IMR-90 (cell line): ENCODE measurements around the gene CENPP. TPM values are rescaled to one million over a fixed set of nuclear protein-coding genes. Genes with fewer than 3 reads are reported as not detected.

Source experiments
- ATAC-seq: fragments of 200-7000 bp; cut with Tn5 transposase; 2 replicates; pipeline ENCODE4 v1.9.1; 2020; ENCODE audit warnings: low read depth, mild to moderate bottlenecking, moderate library complexity
- BruUV-seq: library from RNA; stranded (reverse); fragments of 400-500 nt; replicated peaks from 2 replicates; lab custom pipeline; 2021; lab: Mats Ljungman, UMichigan
- CTCF ChIA-PET: fragments of 300-600 bp; formaldehyde crosslinking; extraction: SDS; loops from one replicate; lab custom pipeline; 2021; ENCODE audit warnings: antibody characterized with exemption; lab: Yijun Ruan, JAX
- POLR2A ChIA-PET: fragments of 300-600 bp; sonication (Branson Sonifier 250); formaldehyde crosslinking; loops from one replicate; lab custom pipeline; 2022; ENCODE audit warnings: antibody characterized with exemption; ENCODE audit not compliant: unreplicated experiment; lab: Charles Lee
- DNase-seq: peaks from one replicate; pipeline ENCODE4 v3.0.0; 2013
- H2AFZ ChIP-seq: replicated peaks from 2 replicates; pipeline ENCODE3; 2013; ENCODE audit warnings: low read length, mild to moderate bottlenecking; ENCODE audit not compliant: poor library complexity
- H2AK5ac ChIP-seq: 2 replicates; pipeline ENCODE4 v1.6.1; 2013; ENCODE audit warnings: low read depth, low read length, inconsistent platforms
- H2AK9ac ChIP-seq: replicated peaks from 2 replicates; pipeline ENCODE3; 2013; ENCODE audit warnings: mild to moderate bottlenecking, low read depth, low read length, moderate library complexity; ENCODE audit not compliant: poor library complexity
- H2BK120ac ChIP-seq: 2 replicates; pipeline ENCODE4 v1.6.1; 2013; ENCODE audit warnings: low read depth, low read length, inconsistent platforms
- H2BK15ac ChIP-seq: 3 replicates; pipeline ENCODE4 v1.6.1; 2013; ENCODE audit warnings: low read depth, low read length, inconsistent platforms
- H2BK20ac ChIP-seq: 2 replicates; pipeline ENCODE4 v1.6.1; 2013; ENCODE audit warnings: low read depth, mild to moderate bottlenecking, inconsistent platforms, low read length, moderate library complexity
- H2BK5ac ChIP-seq: 2 replicates; pipeline ENCODE4 v1.6.1; 2013; ENCODE audit warnings: mild to moderate bottlenecking, low read depth, low read length, inconsistent platforms; ENCODE audit not compliant: poor library complexity, severe bottlenecking
- H3K14ac ChIP-seq: replicated peaks from 2 replicates; pipeline ENCODE4 v1.6.1; 2013; ENCODE audit warnings: low read depth, low read length, inconsistent platforms
- H3K18ac ChIP-seq: 2 replicates; pipeline ENCODE4 v1.6.1; 2013; ENCODE audit warnings: low read depth, low read length, control low read depth
- H3K23ac ChIP-seq: 2 replicates; pipeline ENCODE4 v1.6.1; 2013; ENCODE audit warnings: low read depth, low read length, inconsistent platforms
- H3K27ac ChIP-seq: 2 replicates; pipeline ENCODE4 v1.5.1; 2013; ENCODE audit warnings: mild to moderate bottlenecking, control low read depth, low read length; ENCODE audit not compliant: insufficient read depth
- H3K27me3 ChIP-seq: 2 replicates; pipeline ENCODE4 v1.6.1; 2013; ENCODE audit warnings: low read length; ENCODE audit not compliant: control insufficient read depth, insufficient read depth
- H3K36me3 ChIP-seq: 2 replicates; pipeline ENCODE4 v1.6.1; 2013; ENCODE audit warnings: low read length, mixed read lengths; ENCODE audit not compliant: control insufficient read depth, insufficient read depth
- H3K4ac ChIP-seq: 2 replicates; pipeline ENCODE4 v1.6.1; 2013; ENCODE audit warnings: low read depth, low read length, inconsistent platforms
- H3K4me1 ChIP-seq: 2 replicates; pipeline ENCODE4 v1.6.1; 2013; ENCODE audit warnings: low read length, mixed read lengths; ENCODE audit not compliant: control insufficient read depth, insufficient read depth
- H3K4me2 ChIP-seq: 2 replicates; pipeline ENCODE4 v1.6.1; 2013; ENCODE audit warnings: low read depth, mild to moderate bottlenecking, control low read depth, low read length, moderate library complexity
- H3K4me3 ChIP-seq: 2 replicates; pipeline ENCODE4 v1.5.1; 2013; ENCODE audit warnings: low read depth, mild to moderate bottlenecking, control low read depth, low read length, moderate library complexity; ENCODE audit not compliant: insufficient read depth
- H3K56ac ChIP-seq: 2 replicates; pipeline ENCODE4 v1.6.1; 2013; ENCODE audit warnings: low read length, inconsistent platforms; ENCODE audit not compliant: insufficient read depth; ENCODE audit errors: extremely low read depth
- H3K79me1 ChIP-seq, 2 experiments: 2 replicates each; pipeline ENCODE4 v1.6.1; 2013; ENCODE audit warnings: low read length in 2 of 2, inconsistent platforms in 1 of 2, low read depth in 1 of 2
- H3K9ac ChIP-seq: 2 replicates; pipeline ENCODE4 v1.6.1; 2013; ENCODE audit warnings: low read depth, low read length, control low read depth
- H3K9me1 ChIP-seq: 2 replicates; pipeline ENCODE4 v1.6.1; 2013; ENCODE audit warnings: low read length, inconsistent platforms; ENCODE audit not compliant: insufficient read depth
- H3K9me3 ChIP-seq: 2 replicates; pipeline ENCODE4 v1.6.1; 2013; ENCODE audit warnings: low read length; ENCODE audit not compliant: control insufficient read depth, insufficient read depth
- H4K20me1 ChIP-seq: 2 replicates; pipeline ENCODE4 v1.6.1; 2013; ENCODE audit warnings: low read length, inconsistent platforms; ENCODE audit not compliant: insufficient read depth
- H4K5ac ChIP-seq: 2 replicates; pipeline ENCODE4 v1.6.1; 2013; ENCODE audit warnings: mild to moderate bottlenecking, low read depth, low read length, control low read depth
- H4K8ac ChIP-seq, 2 experiments: 2 replicates each; pipeline ENCODE4 v1.6.1; 2013; ENCODE audit warnings: low read depth in 2 of 2, low read length in 2 of 2, control low read depth in 1 of 2, inconsistent platforms in 1 of 2
- H4K91ac ChIP-seq: 2 replicates; pipeline ENCODE4 v1.6.1; 2013; ENCODE audit warnings: low read depth, low read length, inconsistent platforms; ENCODE audit not compliant: insufficient read depth
- BHLHE40 ChIP-seq: fragments of 150-350 bp; IDR thresholded peaks from 2 replicates; pipeline ENCODE4 v1.6.1; 2016; ENCODE audit warnings: mild to moderate bottlenecking, low read depth, low read length
- CEBPB ChIP-seq: IDR thresholded peaks from 2 replicates; pipeline ENCODE4 v1.6.1; 2012; ENCODE audit warnings: low read depth, low read length, improper control_type of control experiment
- CHD1 ChIP-seq: IDR thresholded peaks from 2 replicates; pipeline ENCODE4 v1.6.1; 2012; ENCODE audit warnings: low read depth, low read length, improper control_type of control experiment
- CTCF ChIP-seq: conservative IDR thresholded peaks from 2 replicates; pipeline ENCODE4 v1.5.1; 2012; ENCODE audit warnings: mild to moderate bottlenecking, low read depth, low read length, improper control_type of control experiment
- ELK1 ChIP-seq: fragments of 150-350 bp; IDR thresholded peaks from 2 replicates; pipeline ENCODE4 v1.6.1; 2016; ENCODE audit warnings: low read depth, mild to moderate bottlenecking, low read length, moderate library complexity, borderline replicate concordance
- FOS ChIP-seq: fragments of 150-350 bp; IDR thresholded peaks from 2 replicates; pipeline ENCODE4 v1.6.1; 2016; ENCODE audit warnings: low read depth, low read length
- MAFK ChIP-seq: IDR thresholded peaks from 2 replicates; pipeline ENCODE4 v1.6.1; 2012; ENCODE audit warnings: low read depth, low read length, improper control_type of control experiment
- MAZ ChIP-seq: IDR thresholded peaks from 2 replicates; pipeline ENCODE4 v1.6.1; 2012; ENCODE audit warnings: low read depth, mild to moderate bottlenecking, low read length, improper control_type of control experiment, moderate library complexity, borderline replicate concordance
- MXI1 ChIP-seq: IDR thresholded peaks from 2 replicates; pipeline ENCODE4 v1.6.1; 2012; ENCODE audit warnings: low read depth, mild to moderate bottlenecking, low read length, moderate library complexity, borderline replicate concordance
- NFE2L2 ChIP-seq: fragments of 150-350 bp; IDR thresholded peaks from 2 replicates; pipeline ENCODE4 v1.6.1; 2016; ENCODE audit warnings: low read depth, mild to moderate bottlenecking, low read length
- POLR2A ChIP-seq: IDR thresholded peaks from 2 replicates; pipeline ENCODE4 v1.6.1; 2012; ENCODE audit warnings: mild to moderate bottlenecking, low read depth, low read length
- RAD21 ChIP-seq: IDR thresholded peaks from 2 replicates; pipeline ENCODE4 v1.6.1; 2012; ENCODE audit warnings: low read length, improper control_type of control experiment
- RCOR1 ChIP-seq: IDR thresholded peaks from 2 replicates; pipeline ENCODE4 v1.6.1; 2012; ENCODE audit warnings: mild to moderate bottlenecking, low read length, improper control_type of control experiment; ENCODE audit not compliant: insufficient replicate concordance
- RFX5 ChIP-seq: IDR thresholded peaks from 2 replicates; pipeline ENCODE4 v1.8.0; 2012; ENCODE audit warnings: low read depth, mild to moderate bottlenecking, low read length, moderate library complexity
- SMC3 ChIP-seq: fragments of 150-350 bp; IDR thresholded peaks from 2 replicates; pipeline ENCODE4 v1.6.1; 2016; ENCODE audit warnings: low read depth, mild to moderate bottlenecking, antibody characterized with exemption, low read length, moderate library complexity
- WGBS, 2 experiments: methylation state at CpG; one replicate each; pipeline versions ENCODE4 v1.1.5 to v1.1.7; 2013; ENCODE audit warnings: missing lambda C conversion rate in 2 of 2; ENCODE audit not compliant: insufficient read length in 1 of 2; ENCODE audit errors: extremely low coverage in 2 of 2; 5-methylcytosine and 5-hydroxymethylcytosine counted together
- dilution Hi-C: fragments of 300-500 bp; cut with HindIII; formaldehyde crosslinking; loops from one replicate; pipeline ENCODE4 v1.14.3; 2018; ENCODE audit warnings: low sequenced_read_pairs; ENCODE audit not compliant: unreplicated experiment
- in situ Hi-C: fragments of 300-500 bp; cut with MboI; formaldehyde crosslinking; loops from 3 replicates; pipeline ENCODE4 v1.14.3; 2019; ENCODE audit warnings: low sequenced_read_pairs, inconsistent platforms, mixed read lengths
- intact Hi-C: fragments of 100-400 bp; cut with micrococcal nuclease; formaldehyde crosslinking; loops from 2 replicates; pipeline ENCODE4 v1.10.0; 2022
- polyA plus RNA-seq, 3 experiments: library from polyadenylated mRNA; depleted of rRNA; stranded (reverse); fragments of >200 nt; gene quantifications; 2 replicates each; pipeline ENCODE4 v1.2.3, GENCODE V29; 2012; ENCODE audit warnings: low replicate concordance in 1 of 3
- total RNA-seq: library from RNA; depleted of rRNA; stranded (reverse); fragments of >200 nt; gene quantifications from 2 replicates; pipeline ENCODE4 v1.2.3, GENCODE V29; 2012
- TF ChIP-seq, protein P1 (sequence below): fragments of 150-350 bp; IDR thresholded peaks from 2 replicates; pipeline ENCODE4 v1.6.1; 2017; ENCODE audit warnings: mild to moderate bottlenecking, antibody characterized with exemption, low read length, low read depth

Gene CENPP
- total and polyA plus RNA-seq, 2 of the 4 experiments (the other 2 are of a cell fraction) = 1.4 to 2.0 TPM

- CTCF ChIA-PET = no interaction called here
- no peak overlapping the region for H3K56ac ChIP-seq
- H4K8ac ChIP-seq = no peak overlapping the region
- H2AK9ac ChIP-seq = no peak overlapping the region
- POLR2A ChIA-PET = no interaction called here
- no peaks in the 10 kb centered on the region for H3K36me3 ChIP-seq
- H2AK5ac ChIP-seq = no peak overlapping the region
- ATAC-seq (no peak), DNase-seq (no peak)
- H3K4me2 ChIP-seq = no peak overlapping the region
- in situ Hi-C loops (no loop called here), intact Hi-C loops (no loop called here), dilution Hi-C loops (no loop called here)
- no peak overlapping the region; the same call in 1 of the 2 replicates for H2BK20ac ChIP-seq
- H2BK120ac ChIP-seq = no peak overlapping the region
- no peak overlapping the region for H2AFZ ChIP-seq
- no peaks in the 10 kb centered on the region for H3K9me3 ChIP-seq
- no peak overlapping the region for H3K14ac ChIP-seq
- H3K4me3 ChIP-seq = no peak overlapping the region
- H2BK5ac ChIP-seq = no peak overlapping the region
- no peaks in the 10 kb centered on the region for H4K20me1 ChIP-seq
- peaks cover 2 to 7% of the 10 kb centered on the region in 2 experiments; a peak in 1 of 4 replicates for H3K79me1 ChIP-seq
- H4K91ac ChIP-seq = no peak overlapping the region
- H3K9ac ChIP-seq = no peak overlapping the region
- peaks cover 3% of the 10 kb centered on the region for H3K4me1 ChIP-seq
- BruUV-seq = no TSS peak
- WGBS, 2 experiments = no CpG with 5 or more reads among the region's 2 CpGs
- no peak overlapping the region for H3K23ac ChIP-seq
- no peak overlapping the region for H3K4ac ChIP-seq
- H3K18ac ChIP-seq = no peak overlapping the region
- no peak overlapping the region for H2BK15ac ChIP-seq
- H4K5ac ChIP-seq = no peak overlapping the region
- TF ChIP-seq RFX5 (no peak), ELK1 (no peak), CEBPB (no peak), RAD21 (no peak), MAFK (no peak), FOS (no peak), CHD1 (no peak), POLR2A (no peak), NFE2L2 (no peak), MXI1 (no peak), CTCF (no peak), RCOR1 (no peak), MAZ (no peak), BHLHE40 (no peak), SMC3 (no peak)
- TF ChIP-seq, protein P1, sequence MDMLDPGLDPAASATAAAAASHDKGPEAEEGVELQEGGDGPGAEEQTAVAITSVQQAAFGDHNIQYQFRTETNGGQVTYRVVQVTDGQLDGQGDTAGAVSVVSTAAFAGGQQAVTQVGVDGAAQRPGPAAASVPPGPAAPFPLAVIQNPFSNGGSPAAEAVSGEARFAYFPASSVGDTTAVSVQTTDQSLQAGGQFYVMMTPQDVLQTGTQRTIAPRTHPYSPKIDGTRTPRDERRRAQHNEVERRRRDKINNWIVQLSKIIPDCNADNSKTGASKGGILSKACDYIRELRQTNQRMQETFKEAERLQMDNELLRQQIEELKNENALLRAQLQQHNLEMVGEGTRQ = no peak
- H3K9me1 ChIP-seq = peaks cover 11% of the 10 kb centered on the region
- no peaks in the 10 kb centered on the region for H3K27me3 ChIP-seq
- no peak overlapping the region for H3K27ac ChIP-seq
These were observed 141.8 kb downstream of the CENPP start for GRCh38 chr9:92467511-92467910.
